ENCODE data around the gene SELENOO. TPM values are rescaled to one million over a fixed set of nuclear protein-coding genes. Genes with fewer than 3 reads are reported as not detected.

The SELENOO gene
- total RNA-seq, 1 experiment from 2014 or later = 19.0 TPM

- TF ChIP-seq CTCF (conservative IDR thresholded peaks at IDR 0.05) = no peak
- H3K4me1 Mint-ChIP-seq = peaks cover 8 to 10% of the 10 kb centered on the region in 2 experiments
- Histone ChIP-seq H3K79me2 (ENCODE audit: insufficient read depth, low read length) (no peaks in the 10 kb centered on the region), H3K4me2 (ENCODE audit: insufficient read depth, insufficient read length, low read length) (no peak overlapping the region), H3K18ac (ENCODE audit: insufficient read length, low read depth, low read length) (no peak overlapping the region), H2AK5ac (ENCODE audit: insufficient read length, low read length) (no peak overlapping the region), H3K4ac (ENCODE audit: low read depth, low read length) (no peak overlapping the region), H2BK120ac (ENCODE audit: low read depth, low read length, poor library complexity, severe bottlenecking) (no peak overlapping the region), H2BK12ac (ENCODE audit: insufficient read length, low read depth, low read length) (no peak overlapping the region), H2AFZ (ENCODE audit: low read length) (no peak overlapping the region), H2BK15ac (ENCODE audit: low read depth, low read length) (no peak overlapping the region), H2BK5ac (ENCODE audit: insufficient read length, low read length) (no peak overlapping the region), H4K91ac (ENCODE audit: insufficient read length, low read depth, low read length) (no peak overlapping the region), H3K79me1 (ENCODE audit: insufficient read depth, low read depth, low read length, poor library complexity, severe bottlenecking) (no peaks in the 10 kb centered on the region), H3T11ph (ENCODE audit: low read length) (no peak overlapping the region), H4K5ac (ENCODE audit: insufficient read length, low read depth, low read length) (no peak overlapping the region), H3K27ac (ENCODE audit: insufficient read length, low read depth, low read length) (no peak overlapping the region), H3K56ac (ENCODE audit: insufficient read length, low read depth, low read length) (no peak overlapping the region), H3K27me3 (ENCODE audit: insufficient read depth, low read length) (peaks cover 12% of the 10 kb centered on the region; the same call in 1 of the 2 replicates), H4K8ac (replicated peaks; ENCODE audit: insufficient read length, low read depth, low read length) (no peak overlapping the region), H3K23ac (ENCODE audit: insufficient read length, low read depth, low read length) (no peak overlapping the region), H3K4me1 (ENCODE audit: insufficient read depth, low read length) (no peaks in the 10 kb centered on the region), H3K9me3 (ENCODE audit: control insufficient read depth, low read depth, low read length) (no peaks in the 10 kb centered on the region), H3K23me2 (ENCODE audit: insufficient read length, low read depth, low read length, poor library complexity, severe bottlenecking) (peaks cover 8% of the 10 kb centered on the region), H4K20me1 (ENCODE audit: control insufficient read depth, insufficient read depth, insufficient read length) (no peaks in the 10 kb centered on the region), H2BK20ac (ENCODE audit: low read depth, low read length, poor library complexity, severe bottlenecking) (no peak overlapping the region), H3K14ac (ENCODE audit: insufficient read depth, low read length) (no peak overlapping the region), H3K9ac (ENCODE audit: extremely low read depth, insufficient read length, low read length) (no peak overlapping the region)
- H3K27ac Mint-ChIP-seq = no peak overlapping the region
- H3K4me3 Mint-ChIP-seq = no peak overlapping the region
- no peaks in the 10 kb centered on the region for H3K36me3 Mint-ChIP-seq (ENCODE audit: insufficient read depth in 1 of 3, low read depth in 3 of 3)
- H3K9me3 Mint-ChIP-seq = peaks cover 2 to 3% of the 10 kb centered on the region in 2 experiments; a peak in 2 of 5 replicates
- no CpG with 5 or more reads among the region's 15 CpGs for WGBS (ENCODE audit: extremely low coverage, insufficient read length, low lambda C conversion rate)
- peaks cover 79% of the 10 kb centered on the region for H3K27me3 Mint-ChIP-seq (ENCODE audit: low read depth)
- no peak for DNase-seq
Observed at GRCh38 chr22:50264104-50264745, 63.4 kb downstream of the SELENOO start.

All from H9 (cell line).